Measurements from ENCODE around the gene ATP2B2. TPM values are rescaled to one million over a fixed set of nuclear protein-coding genes. Genes with fewer than 3 reads are reported as not detected.

The ATP2B2 gene
- total and polyA plus RNA-seq, 2 experiments from 2014 or later: 0.42 to 0.63 TPM

DNA sequence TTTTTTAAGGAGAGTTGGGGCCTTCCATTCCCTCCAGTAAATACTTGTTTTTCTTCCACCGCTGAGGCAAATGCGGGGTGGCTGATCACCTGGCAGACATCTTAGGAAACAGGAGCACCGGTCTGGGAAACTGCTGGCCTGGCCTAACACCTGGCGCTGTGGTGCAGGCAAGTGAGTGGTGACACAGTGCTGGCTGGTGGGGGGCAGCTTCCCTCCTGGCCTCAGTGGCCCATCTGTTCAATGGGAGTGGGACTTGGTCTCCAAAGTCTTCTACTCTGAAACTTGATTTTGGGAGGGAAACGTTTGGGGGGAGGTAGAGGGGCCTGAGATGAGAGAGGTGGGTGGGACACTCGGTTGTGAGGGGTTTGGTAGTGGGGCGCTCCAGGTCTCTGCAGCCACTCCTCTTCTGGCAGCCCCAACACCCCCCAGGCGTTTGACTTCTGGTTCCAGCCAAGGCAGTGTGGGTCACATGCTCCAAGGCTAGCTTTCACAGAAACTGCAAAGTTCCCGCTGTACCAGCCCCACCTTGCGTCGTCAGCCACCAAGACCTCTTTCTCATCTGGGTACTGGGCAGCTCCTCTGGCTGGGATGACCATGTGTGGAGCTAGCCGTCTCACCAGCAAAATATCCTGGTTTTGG is 217.3 kb downstream of the ATP2B2 start (continued):
- TF ChIP-seq, protein P1, sequence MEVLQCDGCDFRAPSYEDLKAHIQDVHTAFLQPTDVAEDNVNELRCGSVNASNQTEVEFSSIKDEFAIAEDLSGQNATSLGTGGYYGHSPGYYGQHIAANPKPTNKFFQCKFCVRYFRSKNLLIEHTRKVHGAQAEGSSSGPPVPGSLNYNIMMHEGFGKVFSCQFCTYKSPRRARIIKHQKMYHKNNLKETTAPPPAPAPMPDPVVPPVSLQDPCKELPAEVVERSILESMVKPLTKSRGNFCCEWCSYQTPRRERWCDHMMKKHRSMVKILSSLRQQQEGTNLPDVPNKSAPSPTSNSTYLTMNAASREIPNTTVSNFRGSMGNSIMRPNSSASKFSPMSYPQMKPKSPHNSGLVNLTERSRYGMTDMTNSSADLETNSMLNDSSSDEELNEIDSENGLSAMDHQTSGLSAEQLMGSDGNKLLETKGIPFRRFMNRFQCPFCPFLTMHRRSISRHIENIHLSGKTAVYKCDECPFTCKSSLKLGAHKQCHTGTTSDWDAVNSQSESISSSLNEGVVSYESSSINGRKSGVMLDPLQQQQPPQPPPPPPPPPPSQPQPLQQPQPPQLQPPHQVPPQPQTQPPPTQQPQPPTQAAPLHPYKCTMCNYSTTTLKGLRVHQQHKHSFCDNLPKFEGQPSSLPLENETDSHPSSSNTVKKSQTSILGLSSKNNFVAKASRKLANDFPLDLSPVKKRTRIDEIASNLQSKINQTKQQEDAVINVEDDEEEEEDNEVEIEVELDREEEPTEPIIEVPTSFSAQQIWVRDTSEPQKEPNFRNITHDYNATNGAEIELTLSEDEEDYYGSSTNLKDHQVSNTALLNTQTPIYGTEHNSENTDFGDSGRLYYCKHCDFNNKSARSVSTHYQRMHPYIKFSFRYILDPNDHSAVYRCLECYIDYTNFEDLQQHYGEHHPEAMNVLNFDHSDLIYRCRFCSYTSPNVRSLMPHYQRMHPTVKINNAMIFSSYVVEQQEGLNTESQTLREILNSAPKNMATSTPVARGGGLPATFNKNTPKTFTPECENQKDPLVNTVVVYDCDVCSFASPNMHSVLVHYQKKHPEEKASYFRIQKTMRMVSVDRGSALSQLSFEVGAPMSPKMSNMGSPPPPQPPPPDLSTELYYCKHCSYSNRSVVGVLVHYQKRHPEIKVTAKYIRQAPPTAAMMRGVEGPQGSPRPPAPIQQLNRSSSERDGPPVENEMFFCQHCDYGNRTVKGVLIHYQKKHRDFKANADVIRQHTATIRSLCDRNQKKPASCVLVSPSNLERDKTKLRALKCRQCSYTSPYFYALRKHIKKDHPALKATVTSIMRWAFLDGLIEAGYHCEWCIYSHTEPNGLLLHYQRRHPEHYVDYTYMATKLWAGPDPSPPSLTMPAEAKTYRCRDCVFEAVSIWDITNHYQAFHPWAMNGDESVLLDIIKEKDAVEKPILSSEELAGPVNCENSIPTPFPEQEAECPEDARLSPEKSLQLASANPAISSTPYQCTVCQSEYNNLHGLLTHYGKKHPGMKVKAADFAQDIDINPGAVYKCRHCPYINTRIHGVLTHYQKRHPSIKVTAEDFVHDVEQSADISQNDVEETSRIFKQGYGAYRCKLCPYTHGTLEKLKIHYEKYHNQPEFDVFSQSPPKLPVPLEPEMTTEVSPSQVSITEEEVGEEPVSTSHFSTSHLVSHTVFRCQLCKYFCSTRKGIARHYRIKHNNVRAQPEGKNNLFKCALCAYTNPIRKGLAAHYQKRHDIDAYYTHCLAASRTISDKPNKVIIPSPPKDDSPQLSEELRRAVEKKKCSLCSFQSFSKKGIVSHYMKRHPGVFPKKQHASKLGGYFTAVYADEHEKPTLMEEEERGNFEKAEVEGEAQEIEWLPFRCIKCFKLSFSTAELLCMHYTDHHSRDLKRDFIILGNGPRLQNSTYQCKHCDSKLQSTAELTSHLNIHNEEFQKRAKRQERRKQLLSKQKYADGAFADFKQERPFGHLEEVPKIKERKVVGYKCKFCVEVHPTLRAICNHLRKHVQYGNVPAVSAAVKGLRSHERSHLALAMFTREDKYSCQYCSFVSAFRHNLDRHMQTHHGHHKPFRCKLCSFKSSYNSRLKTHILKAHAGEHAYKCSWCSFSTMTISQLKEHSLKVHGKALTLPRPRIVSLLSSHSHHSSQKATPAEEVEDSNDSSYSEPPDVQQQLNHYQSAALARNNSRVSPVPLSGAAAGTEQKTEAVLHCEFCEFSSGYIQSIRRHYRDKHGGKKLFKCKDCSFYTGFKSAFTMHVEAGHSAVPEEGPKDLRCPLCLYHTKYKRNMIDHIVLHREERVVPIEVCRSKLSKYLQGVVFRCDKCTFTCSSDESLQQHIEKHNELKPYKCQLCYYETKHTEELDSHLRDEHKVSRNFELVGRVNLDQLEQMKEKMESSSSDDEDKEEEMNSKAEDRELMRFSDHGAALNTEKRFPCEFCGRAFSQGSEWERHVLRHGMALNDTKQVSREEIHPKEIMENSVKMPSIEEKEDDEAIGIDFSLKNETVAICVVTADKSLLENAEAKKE (CRISPR knock-in tag; IDR thresholded peaks at IDR 0.05): no peak
- TF ChIP-seq STAT1 (IDR thresholded peaks at IDR 0.05; ENCODE audit: unreplicated experiment): no peak
- TF ChIP-seq, protein P2, sequence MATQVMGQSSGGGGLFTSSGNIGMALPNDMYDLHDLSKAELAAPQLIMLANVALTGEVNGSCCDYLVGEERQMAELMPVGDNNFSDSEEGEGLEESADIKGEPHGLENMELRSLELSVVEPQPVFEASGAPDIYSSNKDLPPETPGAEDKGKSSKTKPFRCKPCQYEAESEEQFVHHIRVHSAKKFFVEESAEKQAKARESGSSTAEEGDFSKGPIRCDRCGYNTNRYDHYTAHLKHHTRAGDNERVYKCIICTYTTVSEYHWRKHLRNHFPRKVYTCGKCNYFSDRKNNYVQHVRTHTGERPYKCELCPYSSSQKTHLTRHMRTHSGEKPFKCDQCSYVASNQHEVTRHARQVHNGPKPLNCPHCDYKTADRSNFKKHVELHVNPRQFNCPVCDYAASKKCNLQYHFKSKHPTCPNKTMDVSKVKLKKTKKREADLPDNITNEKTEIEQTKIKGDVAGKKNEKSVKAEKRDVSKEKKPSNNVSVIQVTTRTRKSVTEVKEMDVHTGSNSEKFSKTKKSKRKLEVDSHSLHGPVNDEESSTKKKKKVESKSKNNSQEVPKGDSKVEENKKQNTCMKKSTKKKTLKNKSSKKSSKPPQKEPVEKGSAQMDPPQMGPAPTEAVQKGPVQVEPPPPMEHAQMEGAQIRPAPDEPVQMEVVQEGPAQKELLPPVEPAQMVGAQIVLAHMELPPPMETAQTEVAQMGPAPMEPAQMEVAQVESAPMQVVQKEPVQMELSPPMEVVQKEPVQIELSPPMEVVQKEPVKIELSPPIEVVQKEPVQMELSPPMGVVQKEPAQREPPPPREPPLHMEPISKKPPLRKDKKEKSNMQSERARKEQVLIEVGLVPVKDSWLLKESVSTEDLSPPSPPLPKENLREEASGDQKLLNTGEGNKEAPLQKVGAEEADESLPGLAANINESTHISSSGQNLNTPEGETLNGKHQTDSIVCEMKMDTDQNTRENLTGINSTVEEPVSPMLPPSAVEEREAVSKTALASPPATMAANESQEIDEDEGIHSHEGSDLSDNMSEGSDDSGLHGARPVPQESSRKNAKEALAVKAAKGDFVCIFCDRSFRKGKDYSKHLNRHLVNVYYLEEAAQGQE (IDR thresholded peaks at IDR 0.05; ENCODE audit: unreplicated experiment): no peak
- no peak for TF ChIP-seq EZH2 (IDR thresholded peaks at IDR 0.05; ENCODE audit: low read depth, unreplicated experiment)

Data from GM23338 (cell line).